Heart left ventricle (tissue), 13 donors: ENCODE measurements around the gene TLE4.

Experiments used
- POLR2A ChIP-seq, 2 donors: fragments of 450-650 bp; IDR thresholded peaks; one replicate each; pipeline ENCODE4 v1.6.1; 2017; ENCODE audit warnings: antibody characterized with exemption in 2 of 2, mild to moderate bottlenecking in 2 of 2, moderate library complexity in 2 of 2
- TF ChIP-seq, protein P1 (sequence below), 12 donors: fragments of 200-600 bp; sonication (generic) in 4 of 12; IDR thresholded peaks; one replicate each; pipeline versions ENCODE4 v1.5.0 to v1.8.0; 2018 to 2022; ENCODE audit warnings: antibody characterized with exemption in 12 of 12, mild to moderate bottlenecking in 5 of 12
- donor health status: ischemic (EF 13 %, LVEDD 7.1; RV severe dilation, severe dysfunction).
- donor health status: DM: no; HTN: yes; CAD: no.
- donor health status: DM: no; HTN: no; CAD: no.
- donor health status: ischemic (EF 25% LVEDD 6.9; RV normal size, moderate dysfunction).
- donor health status: ischemic (EF 25% LVEDD 5.7; RV mildly dilated, moderate dysfunction).
- donor health status: ischemic (EF 35%, LVEDD 5.7; RV mildly dilated, moderate dysfunction).
- donor health status: nonischemic (EF 11% LVEDD 7.7; RV severe dilation, severe dysfunction).
- donor health status: DM: yes; HTN: yes; CAD: no.
- donor health status: PGD.
- donor health status: ischemic (EF 29% LVEDD 5.4; RV normal size, mild dysfunction).
- donor health status: nonischemic (EF 23%, LVEDD 6.1; RV moderate dilation, normal function).

GRCh38 chr9:79569814-79570447 lies 1.8 kb upstream of the TLE4 start:
- TF ChIP-seq, protein P1, sequence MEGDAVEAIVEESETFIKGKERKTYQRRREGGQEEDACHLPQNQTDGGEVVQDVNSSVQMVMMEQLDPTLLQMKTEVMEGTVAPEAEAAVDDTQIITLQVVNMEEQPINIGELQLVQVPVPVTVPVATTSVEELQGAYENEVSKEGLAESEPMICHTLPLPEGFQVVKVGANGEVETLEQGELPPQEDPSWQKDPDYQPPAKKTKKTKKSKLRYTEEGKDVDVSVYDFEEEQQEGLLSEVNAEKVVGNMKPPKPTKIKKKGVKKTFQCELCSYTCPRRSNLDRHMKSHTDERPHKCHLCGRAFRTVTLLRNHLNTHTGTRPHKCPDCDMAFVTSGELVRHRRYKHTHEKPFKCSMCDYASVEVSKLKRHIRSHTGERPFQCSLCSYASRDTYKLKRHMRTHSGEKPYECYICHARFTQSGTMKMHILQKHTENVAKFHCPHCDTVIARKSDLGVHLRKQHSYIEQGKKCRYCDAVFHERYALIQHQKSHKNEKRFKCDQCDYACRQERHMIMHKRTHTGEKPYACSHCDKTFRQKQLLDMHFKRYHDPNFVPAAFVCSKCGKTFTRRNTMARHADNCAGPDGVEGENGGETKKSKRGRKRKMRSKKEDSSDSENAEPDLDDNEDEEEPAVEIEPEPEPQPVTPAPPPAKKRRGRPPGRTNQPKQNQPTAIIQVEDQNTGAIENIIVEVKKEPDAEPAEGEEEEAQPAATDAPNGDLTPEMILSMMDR (IDR thresholded peaks at IDR 0.05): no peak
- no peak for TF ChIP-seq POLR2A (IDR thresholded peaks at IDR 0.05)
